SH-SY5Y (cell line): Measurements from ENCODE around the gene SLC35E1.

Experiments used
- GATA2 ChIP-seq: IDR thresholded peaks from 2 replicates; pipeline ENCODE4 v1.6.1; 2011; ENCODE audit warnings: mild to moderate bottlenecking, low read depth, low read length
- GATA3 ChIP-seq: IDR thresholded peaks from 2 replicates; pipeline ENCODE4 v1.6.1; 2011; ENCODE audit warnings: low read depth, mild to moderate bottlenecking, low read length, moderate library complexity

GRCh38 chr19:16520986-16521624 is 51.1 kb downstream of the SLC35E1 start:
- TF ChIP-seq GATA3 (no peak), GATA2 (no peak)
